Activated B cell treated with CpG ODN at 0.5 μM for 24 hours (primary cell): ENCODE data around the gene CLNS1A. TPM values are rescaled to one million over a fixed set of nuclear protein-coding genes. Genes with fewer than 3 reads are reported as not detected.

Source experiments
- ATAC-seq: fragments of 200-7000 bp; cut with Tn5 transposase; one replicate; pipeline ENCODE4 v1.10.0; 2021; ENCODE audit warnings: low read depth, mild to moderate bottlenecking, moderate library complexity
- CTCF ChIA-PET: fragments of 350-600 bp; sonication (Branson Sonifier 250); formaldehyde crosslinking; loops from one replicate; lab custom pipeline; 2021; ENCODE audit warnings: antibody characterized with exemption; lab: Charles Lee
- POLR2A ChIA-PET: fragments of 350-600 bp; sonication (Branson Sonifier 250); formaldehyde crosslinking; loops from one replicate; lab custom pipeline; 2021; ENCODE audit warnings: antibody characterized with exemption; lab: Charles Lee
- DNase-seq: peaks from one replicate; pipeline ENCODE4 v3.0.0; 2022
- H3K27ac Mint-ChIP-seq: one replicate; pipeline ENCODE4 v1.8.0; 2020; ENCODE audit warnings: mixed read lengths
- H3K27me3 Mint-ChIP-seq: one replicate; pipeline ENCODE4 v1.8.0; 2021; ENCODE audit warnings: mixed read lengths
- H3K36me3 Mint-ChIP-seq: one replicate; pipeline ENCODE4 v1.8.0; 2021; ENCODE audit warnings: low read depth, mixed read lengths
- H3K4me1 Mint-ChIP-seq: one replicate; pipeline ENCODE4 v1.8.0; 2021; ENCODE audit warnings: mixed read lengths
- H3K4me3 Mint-ChIP-seq: one replicate; pipeline ENCODE4 v1.8.0; 2020; ENCODE audit warnings: mild to moderate bottlenecking, mixed read lengths
- H3K9me3 Mint-ChIP-seq: one replicate; pipeline ENCODE4 v1.8.0; 2020; ENCODE audit warnings: mixed read lengths
- intact Hi-C: fragments of 100-400 bp; cut with micrococcal nuclease; formaldehyde crosslinking; loops from one replicate; pipeline ENCODE4 v1.15.1; 2024
- total RNA-seq: library from RNA; stranded (reverse); gene quantifications from 2 replicates; pipeline ENCODE4 v1.2.3, GENCODE V29; 2022
- TF ChIP-seq, protein P1 (sequence below): fragments of 200-600 bp; IDR thresholded peaks from one replicate; pipeline ENCODE4 v1.8.0; 2022; ENCODE audit warnings: antibody characterized with exemption, mild to moderate bottlenecking

CLNS1A gene
- total RNA-seq, 1 donor from 2014 or later: 112 TPM

DNA sequence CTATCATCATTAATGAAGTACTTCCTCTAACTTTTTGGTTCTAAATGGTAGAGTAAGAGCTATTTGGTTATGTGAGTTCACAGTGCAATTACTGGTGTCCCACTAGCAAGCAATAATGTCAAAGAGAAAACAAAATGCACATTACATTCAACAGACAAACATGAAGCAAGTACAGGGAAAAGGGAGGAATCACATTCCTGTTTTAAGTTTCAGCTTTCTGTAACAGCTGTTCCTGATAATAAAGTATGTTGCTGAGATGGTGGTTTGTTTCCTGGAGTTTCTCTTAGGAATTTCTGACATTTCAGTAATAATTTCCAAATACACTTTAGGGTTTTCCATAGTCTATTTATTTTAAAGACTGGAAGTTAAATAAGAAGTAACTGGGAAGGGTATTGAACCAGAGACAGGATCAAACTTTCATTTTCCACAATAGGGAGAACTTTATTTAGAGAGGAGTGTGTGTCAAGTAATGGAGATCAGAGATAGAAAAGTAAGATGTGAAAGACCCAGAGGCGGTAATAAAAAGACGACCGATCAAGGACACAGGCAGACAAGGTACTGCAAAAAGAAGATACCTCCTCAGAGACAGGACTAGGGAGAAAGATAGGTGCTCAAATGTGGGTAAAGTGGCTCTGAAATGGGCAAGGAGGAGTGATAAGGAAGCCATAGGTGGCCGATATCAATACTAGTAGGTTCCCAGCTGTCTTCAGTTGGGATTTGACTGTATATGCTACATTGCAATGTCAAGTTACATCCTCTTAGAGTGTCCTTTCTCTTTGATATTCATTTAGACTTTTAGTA lies 20.8 kb upstream of the CLNS1A start:
- H3K36me3 Mint-ChIP-seq: peaks cover 2% of the 10 kb centered on the region
- TF ChIP-seq, protein P1, sequence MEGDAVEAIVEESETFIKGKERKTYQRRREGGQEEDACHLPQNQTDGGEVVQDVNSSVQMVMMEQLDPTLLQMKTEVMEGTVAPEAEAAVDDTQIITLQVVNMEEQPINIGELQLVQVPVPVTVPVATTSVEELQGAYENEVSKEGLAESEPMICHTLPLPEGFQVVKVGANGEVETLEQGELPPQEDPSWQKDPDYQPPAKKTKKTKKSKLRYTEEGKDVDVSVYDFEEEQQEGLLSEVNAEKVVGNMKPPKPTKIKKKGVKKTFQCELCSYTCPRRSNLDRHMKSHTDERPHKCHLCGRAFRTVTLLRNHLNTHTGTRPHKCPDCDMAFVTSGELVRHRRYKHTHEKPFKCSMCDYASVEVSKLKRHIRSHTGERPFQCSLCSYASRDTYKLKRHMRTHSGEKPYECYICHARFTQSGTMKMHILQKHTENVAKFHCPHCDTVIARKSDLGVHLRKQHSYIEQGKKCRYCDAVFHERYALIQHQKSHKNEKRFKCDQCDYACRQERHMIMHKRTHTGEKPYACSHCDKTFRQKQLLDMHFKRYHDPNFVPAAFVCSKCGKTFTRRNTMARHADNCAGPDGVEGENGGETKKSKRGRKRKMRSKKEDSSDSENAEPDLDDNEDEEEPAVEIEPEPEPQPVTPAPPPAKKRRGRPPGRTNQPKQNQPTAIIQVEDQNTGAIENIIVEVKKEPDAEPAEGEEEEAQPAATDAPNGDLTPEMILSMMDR: no peak
- no peaks in the 10 kb centered on the region for H3K9me3 Mint-ChIP-seq
- DNase-seq (no peak), ATAC-seq (no peak)
- H3K27me3 Mint-ChIP-seq: no peaks in the 10 kb centered on the region
- H3K4me3 Mint-ChIP-seq: no peak overlapping the region
- CTCF ChIA-PET: no interaction called here
- POLR2A ChIA-PET: no interaction called here
- peaks cover 30% of the 10 kb centered on the region for H3K4me1 Mint-ChIP-seq
- no peak overlapping the region for H3K27ac Mint-ChIP-seq
- intact Hi-C loops: no loop called here

DNA sequence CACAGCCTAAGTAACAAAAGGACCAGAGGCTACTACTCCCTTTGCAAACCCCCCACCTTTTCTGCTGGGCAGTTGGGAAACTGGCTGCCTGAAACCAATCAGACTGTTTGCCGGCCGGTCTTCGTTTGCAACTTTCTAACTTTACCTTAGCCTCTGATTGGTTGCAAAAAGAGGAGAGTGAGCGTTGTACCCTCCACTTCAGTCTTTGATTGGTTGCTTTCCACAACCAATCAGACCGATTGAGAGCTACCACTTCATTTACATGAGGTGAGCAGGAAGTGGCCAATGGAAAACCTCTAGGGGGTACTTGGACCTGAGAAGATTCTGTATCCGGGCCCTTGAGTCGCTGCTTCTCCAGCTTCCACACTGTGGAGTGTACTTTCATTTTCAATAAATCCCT lies 18.8 kb upstream of the CLNS1A start:
- Mint-ChIP-seq H3K4me3 (no peak overlapping the region), H3K36me3 (no peaks in the 10 kb centered on the region), H3K27me3 (no peaks in the 10 kb centered on the region), H3K4me1 (peaks cover 16% of the 10 kb centered on the region), H3K9me3 (no peaks in the 10 kb centered on the region), H3K27ac (no peak overlapping the region)
- no peak for DNase-seq
- intact Hi-C loops: no loop called here
- TF ChIP-seq, protein P1: no peak
- ATAC-seq: no peak
- POLR2A ChIA-PET: no interaction called here
- CTCF ChIA-PET: no interaction called here

DNA sequence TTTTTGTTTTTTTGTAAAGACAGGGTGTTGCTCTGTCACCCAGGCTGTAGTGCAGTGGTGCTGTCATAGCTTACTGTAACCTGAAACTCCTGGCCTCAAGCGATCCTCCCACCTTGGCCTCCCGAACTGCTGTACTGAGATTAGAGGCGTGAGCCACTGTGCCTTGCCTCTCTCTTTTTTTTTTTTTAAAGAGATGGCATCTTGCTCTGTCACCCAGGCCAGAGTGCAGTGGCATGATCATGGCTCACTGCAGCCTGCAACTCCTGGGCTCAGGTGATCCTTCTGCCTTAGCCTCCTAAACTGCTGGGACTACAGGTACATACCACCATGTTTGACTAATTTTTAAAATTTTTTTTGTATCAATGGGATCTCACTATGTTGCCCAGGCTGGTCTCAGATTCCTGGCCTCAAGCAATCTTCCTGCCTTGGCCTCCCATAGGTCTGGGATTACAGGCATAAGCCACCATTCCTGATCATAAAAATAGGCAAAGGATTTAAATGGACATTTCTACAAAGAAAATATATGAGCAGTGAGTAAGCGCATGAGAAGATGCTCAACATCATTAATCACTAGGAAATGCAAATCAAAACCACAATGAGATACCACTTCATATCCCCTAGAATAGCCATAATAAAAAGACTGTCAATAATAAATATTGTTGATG lies 17.3 kb upstream of the CLNS1A start:
- no peaks in the 10 kb centered on the region for H3K9me3 Mint-ChIP-seq
- POLR2A ChIA-PET: interaction anchor here (0.6 to 0.7 kb wide), 2 partner anchors 41 to 499 kb away, joined by 3 read pairs; no protein-coding TSS in a partner anchor

DNA sequence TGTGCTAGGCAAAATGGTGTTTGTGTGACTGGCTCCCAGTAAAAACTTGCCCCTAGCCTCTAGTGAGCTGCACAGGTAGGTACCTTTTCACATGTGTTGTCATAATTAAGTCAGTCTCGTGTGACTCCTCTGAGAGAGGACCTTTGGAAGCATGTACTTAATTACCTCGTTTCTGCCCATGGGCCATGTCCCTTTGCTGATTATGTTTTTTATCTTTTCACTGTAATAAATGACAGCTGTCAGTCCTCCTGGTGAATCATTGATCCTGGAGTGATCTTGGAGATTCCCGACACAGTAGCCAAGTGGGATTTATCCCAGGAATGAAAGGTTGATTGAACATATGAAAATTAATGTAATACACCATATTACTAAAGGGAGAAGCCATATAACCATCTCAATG lies 12.5 kb upstream of the CLNS1A start:
- Mint-ChIP-seq H3K4me3 (no peak overlapping the region), H3K9me3 (no peaks in the 10 kb centered on the region), H3K4me1 (no peaks in the 10 kb centered on the region), H3K36me3 (no peaks in the 10 kb centered on the region), H3K27me3 (peaks cover 4% of the 10 kb centered on the region), H3K27ac (no peak overlapping the region)
- intact Hi-C loops: no loop called here
- CTCF ChIA-PET: no interaction called here
- POLR2A ChIA-PET: no interaction called here
- TF ChIP-seq, protein P1: no peak
- ATAC-seq (no peak), DNase-seq (no peak)

More for the DNA sequence above, 17.3 kb upstream of the CLNS1A start:
- TF ChIP-seq, protein P1: no peak
- Mint-ChIP-seq H3K36me3 (no peaks in the 10 kb centered on the region), H3K4me1 (peaks cover 2% of the 10 kb centered on the region), H3K27me3 (no peaks in the 10 kb centered on the region), H3K4me3 (no peak overlapping the region), H3K27ac (no peak overlapping the region)
- intact Hi-C loops: no loop called here
- no peak for DNase-seq
- no peak for ATAC-seq
- CTCF ChIA-PET: no interaction called here

DNA sequence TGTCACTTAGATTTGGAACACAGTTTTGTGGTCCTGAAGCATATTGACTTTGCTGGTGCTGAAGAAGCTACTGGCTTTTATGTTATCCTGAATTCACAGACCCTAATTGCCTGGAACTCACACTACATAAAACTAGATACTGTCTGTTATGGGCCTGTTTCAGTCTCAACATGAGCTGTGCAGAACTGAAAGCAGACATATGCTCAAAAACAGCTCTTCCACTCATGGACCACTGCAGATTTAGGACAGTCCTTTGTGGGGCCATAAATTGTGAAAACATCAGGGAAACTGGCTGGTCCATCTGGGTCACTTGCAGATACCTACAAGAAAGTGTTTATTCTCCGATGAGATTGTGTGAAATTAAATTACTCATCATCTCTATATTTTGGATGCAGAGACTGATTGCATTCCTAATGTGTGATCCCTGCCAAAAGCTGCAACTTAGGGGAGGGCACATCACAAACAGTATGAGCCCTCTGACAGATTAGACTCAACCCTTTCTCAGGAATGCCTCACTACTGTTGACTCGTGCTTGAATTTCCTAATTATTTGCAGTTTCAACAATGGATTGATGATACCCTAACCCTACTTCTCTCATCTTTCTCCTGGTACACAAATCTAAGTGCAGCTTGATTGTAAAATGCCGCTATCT lies 10.2 kb upstream of the CLNS1A start:
- intact Hi-C loops: no loop called here
- Mint-ChIP-seq H3K9me3 (no peaks in the 10 kb centered on the region), H3K36me3 (no peaks in the 10 kb centered on the region), H3K27ac (no peak overlapping the region), H3K27me3 (peaks cover 4% of the 10 kb centered on the region), H3K4me3 (no peak overlapping the region), H3K4me1 (no peaks in the 10 kb centered on the region)
- CTCF ChIA-PET: interaction anchor here (1.0 kb wide), 1 partner anchor 99 kb away, joined by 3 read pairs; no protein-coding TSS in a partner anchor
- TF ChIP-seq, protein P1: no peak
- DNase-seq: no peak
- POLR2A ChIA-PET: no interaction called here
- no peak for ATAC-seq
